IMR-90 (cell line): ENCODE results near the gene ZBP1. TPM values are rescaled to one million over a fixed set of nuclear protein-coding genes. Genes with fewer than 3 reads are reported as not detected.

ENCODE experiments used
- ATAC-seq: fragments of 200-7000 bp; cut with Tn5 transposase; 2 replicates; pipeline ENCODE4 v1.9.1; 2020; ENCODE audit warnings: low read depth, mild to moderate bottlenecking, moderate library complexity
- BruUV-seq: library from RNA; stranded (reverse); fragments of 400-500 nt; replicated peaks from 2 replicates; lab custom pipeline; 2021; lab: Mats Ljungman, UMichigan
- CTCF ChIA-PET: fragments of 300-600 bp; formaldehyde crosslinking; extraction: SDS; loops from one replicate; lab custom pipeline; 2021; ENCODE audit warnings: antibody characterized with exemption; lab: Yijun Ruan, JAX
- POLR2A ChIA-PET: fragments of 300-600 bp; sonication (Branson Sonifier 250); formaldehyde crosslinking; loops from one replicate; lab custom pipeline; 2022; ENCODE audit warnings: antibody characterized with exemption; ENCODE audit not compliant: unreplicated experiment; lab: Charles Lee
- DNase-seq: peaks from one replicate; pipeline ENCODE4 v3.0.0; 2013
- H2AFZ ChIP-seq: replicated peaks from 2 replicates; pipeline ENCODE3; 2013; ENCODE audit warnings: low read length, mild to moderate bottlenecking; ENCODE audit not compliant: poor library complexity
- H2AK5ac ChIP-seq: 2 replicates; pipeline ENCODE4 v1.6.1; 2013; ENCODE audit warnings: low read depth, low read length, inconsistent platforms
- H2AK9ac ChIP-seq: replicated peaks from 2 replicates; pipeline ENCODE3; 2013; ENCODE audit warnings: mild to moderate bottlenecking, low read depth, low read length, moderate library complexity; ENCODE audit not compliant: poor library complexity
- H2BK120ac ChIP-seq: 2 replicates; pipeline ENCODE4 v1.6.1; 2013; ENCODE audit warnings: low read depth, low read length, inconsistent platforms
- H2BK15ac ChIP-seq: 3 replicates; pipeline ENCODE4 v1.6.1; 2013; ENCODE audit warnings: low read depth, low read length, inconsistent platforms
- H2BK20ac ChIP-seq: 2 replicates; pipeline ENCODE4 v1.6.1; 2013; ENCODE audit warnings: low read depth, mild to moderate bottlenecking, inconsistent platforms, low read length, moderate library complexity
- H2BK5ac ChIP-seq: 2 replicates; pipeline ENCODE4 v1.6.1; 2013; ENCODE audit warnings: mild to moderate bottlenecking, low read depth, low read length, inconsistent platforms; ENCODE audit not compliant: poor library complexity, severe bottlenecking
- H3K14ac ChIP-seq: replicated peaks from 2 replicates; pipeline ENCODE4 v1.6.1; 2013; ENCODE audit warnings: low read depth, low read length, inconsistent platforms
- H3K18ac ChIP-seq: 2 replicates; pipeline ENCODE4 v1.6.1; 2013; ENCODE audit warnings: low read depth, low read length, control low read depth
- H3K23ac ChIP-seq: 2 replicates; pipeline ENCODE4 v1.6.1; 2013; ENCODE audit warnings: low read depth, low read length, inconsistent platforms
- H3K27ac ChIP-seq: 2 replicates; pipeline ENCODE4 v1.5.1; 2013; ENCODE audit warnings: mild to moderate bottlenecking, control low read depth, low read length; ENCODE audit not compliant: insufficient read depth
- H3K27me3 ChIP-seq: 2 replicates; pipeline ENCODE4 v1.6.1; 2013; ENCODE audit warnings: low read length; ENCODE audit not compliant: control insufficient read depth, insufficient read depth
- H3K36me3 ChIP-seq: 2 replicates; pipeline ENCODE4 v1.6.1; 2013; ENCODE audit warnings: low read length, mixed read lengths; ENCODE audit not compliant: control insufficient read depth, insufficient read depth
- H3K4ac ChIP-seq: 2 replicates; pipeline ENCODE4 v1.6.1; 2013; ENCODE audit warnings: low read depth, low read length, inconsistent platforms
- H3K4me1 ChIP-seq: 2 replicates; pipeline ENCODE4 v1.6.1; 2013; ENCODE audit warnings: low read length, mixed read lengths; ENCODE audit not compliant: control insufficient read depth, insufficient read depth
- H3K4me2 ChIP-seq: 2 replicates; pipeline ENCODE4 v1.6.1; 2013; ENCODE audit warnings: low read depth, mild to moderate bottlenecking, control low read depth, low read length, moderate library complexity
- H3K4me3 ChIP-seq: 2 replicates; pipeline ENCODE4 v1.5.1; 2013; ENCODE audit warnings: low read depth, mild to moderate bottlenecking, control low read depth, low read length, moderate library complexity; ENCODE audit not compliant: insufficient read depth
- H3K56ac ChIP-seq: 2 replicates; pipeline ENCODE4 v1.6.1; 2013; ENCODE audit warnings: low read length, inconsistent platforms; ENCODE audit not compliant: insufficient read depth; ENCODE audit errors: extremely low read depth
- H3K79me1 ChIP-seq, 2 experiments: 2 replicates each; pipeline ENCODE4 v1.6.1; 2013; ENCODE audit warnings: low read length in 2 of 2, inconsistent platforms in 1 of 2, low read depth in 1 of 2
- H3K9ac ChIP-seq: 2 replicates; pipeline ENCODE4 v1.6.1; 2013; ENCODE audit warnings: low read depth, low read length, control low read depth
- H3K9me1 ChIP-seq: 2 replicates; pipeline ENCODE4 v1.6.1; 2013; ENCODE audit warnings: low read length, inconsistent platforms; ENCODE audit not compliant: insufficient read depth
- H3K9me3 ChIP-seq: 2 replicates; pipeline ENCODE4 v1.6.1; 2013; ENCODE audit warnings: low read length; ENCODE audit not compliant: control insufficient read depth, insufficient read depth
- H4K20me1 ChIP-seq: 2 replicates; pipeline ENCODE4 v1.6.1; 2013; ENCODE audit warnings: low read length, inconsistent platforms; ENCODE audit not compliant: insufficient read depth
- H4K5ac ChIP-seq: 2 replicates; pipeline ENCODE4 v1.6.1; 2013; ENCODE audit warnings: mild to moderate bottlenecking, low read depth, low read length, control low read depth
- H4K8ac ChIP-seq, 2 experiments: 2 replicates each; pipeline ENCODE4 v1.6.1; 2013; ENCODE audit warnings: low read depth in 2 of 2, low read length in 2 of 2, control low read depth in 1 of 2, inconsistent platforms in 1 of 2
- H4K91ac ChIP-seq: 2 replicates; pipeline ENCODE4 v1.6.1; 2013; ENCODE audit warnings: low read depth, low read length, inconsistent platforms; ENCODE audit not compliant: insufficient read depth
- CEBPB ChIP-seq: IDR thresholded peaks from 2 replicates; pipeline ENCODE4 v1.6.1; 2012; ENCODE audit warnings: low read depth, low read length, improper control_type of control experiment
- ELK1 ChIP-seq: fragments of 150-350 bp; IDR thresholded peaks from 2 replicates; pipeline ENCODE4 v1.6.1; 2016; ENCODE audit warnings: low read depth, mild to moderate bottlenecking, low read length, moderate library complexity, borderline replicate concordance
- FOS ChIP-seq: fragments of 150-350 bp; IDR thresholded peaks from 2 replicates; pipeline ENCODE4 v1.6.1; 2016; ENCODE audit warnings: low read depth, low read length
- MAZ ChIP-seq: IDR thresholded peaks from 2 replicates; pipeline ENCODE4 v1.6.1; 2012; ENCODE audit warnings: low read depth, mild to moderate bottlenecking, low read length, improper control_type of control experiment, moderate library complexity, borderline replicate concordance
- MXI1 ChIP-seq: IDR thresholded peaks from 2 replicates; pipeline ENCODE4 v1.6.1; 2012; ENCODE audit warnings: low read depth, mild to moderate bottlenecking, low read length, moderate library complexity, borderline replicate concordance
- RAD21 ChIP-seq: IDR thresholded peaks from 2 replicates; pipeline ENCODE4 v1.6.1; 2012; ENCODE audit warnings: low read length, improper control_type of control experiment
- SMC3 ChIP-seq: fragments of 150-350 bp; IDR thresholded peaks from 2 replicates; pipeline ENCODE4 v1.6.1; 2016; ENCODE audit warnings: low read depth, mild to moderate bottlenecking, antibody characterized with exemption, low read length, moderate library complexity
- USF2 ChIP-seq: fragments of 150-350 bp; IDR thresholded peaks from 2 replicates; pipeline ENCODE4 v1.6.1; 2017; ENCODE audit warnings: mild to moderate bottlenecking, antibody characterized with exemption, low read length, low read depth
- WGBS, 2 experiments: methylation state at CpG; one replicate each; pipeline versions ENCODE4 v1.1.5 to v1.1.7; 2013; ENCODE audit warnings: missing lambda C conversion rate in 2 of 2; ENCODE audit not compliant: insufficient read length in 1 of 2; ENCODE audit errors: extremely low coverage in 2 of 2; 5-methylcytosine and 5-hydroxymethylcytosine counted together
- dilution Hi-C: fragments of 300-500 bp; cut with HindIII; formaldehyde crosslinking; loops from one replicate; pipeline ENCODE4 v1.14.3; 2018; ENCODE audit warnings: low sequenced_read_pairs; ENCODE audit not compliant: unreplicated experiment
- in situ Hi-C: fragments of 300-500 bp; cut with MboI; formaldehyde crosslinking; loops from 3 replicates; pipeline ENCODE4 v1.14.3; 2019; ENCODE audit warnings: low sequenced_read_pairs, inconsistent platforms, mixed read lengths
- intact Hi-C: fragments of 100-400 bp; cut with micrococcal nuclease; formaldehyde crosslinking; loops from 2 replicates; pipeline ENCODE4 v1.10.0; 2022
- polyA plus RNA-seq, 3 experiments: library from polyadenylated mRNA; depleted of rRNA; stranded (reverse); fragments of >200 nt; gene quantifications; 2 replicates each; pipeline ENCODE4 v1.2.3, GENCODE V29; 2012; ENCODE audit warnings: low replicate concordance in 1 of 3
- total RNA-seq: library from RNA; depleted of rRNA; stranded (reverse); fragments of >200 nt; gene quantifications from 2 replicates; pipeline ENCODE4 v1.2.3, GENCODE V29; 2012

The ZBP1 gene
- total and polyA plus RNA-seq, 2 of the 4 experiments (the other 2 are of a cell fraction), result not detected

- Histone ChIP-seq H4K91ac (no peak overlapping the region), H2BK15ac (no peak overlapping the region), H3K36me3 (no peaks in the 10 kb centered on the region), H3K4me2 (no peak overlapping the region), H2BK5ac (no peak overlapping the region), H3K14ac (no peak overlapping the region), H3K18ac (no peak overlapping the region), H3K27me3 (peaks cover 8% of the 10 kb centered on the region), H3K23ac (no peak overlapping the region), H3K4ac (no peak overlapping the region), H3K4me1 (no peaks in the 10 kb centered on the region), H3K9me1 (no peaks in the 10 kb centered on the region), H2AK9ac (no peak overlapping the region), H3K27ac (no peak overlapping the region), H2AFZ (no peak overlapping the region), H4K20me1 (no peaks in the 10 kb centered on the region), H2BK120ac (no peak overlapping the region), H3K79me1 (no peaks in the 10 kb centered on the region), H3K9me3 (no peaks in the 10 kb centered on the region), H2AK5ac (no peak overlapping the region), H3K4me3 (no peak overlapping the region), H4K5ac (no peak overlapping the region), H4K8ac (no peak overlapping the region), H3K56ac (no peak overlapping the region), H2BK20ac (no peak overlapping the region), H3K9ac (no peak overlapping the region)
- intact Hi-C loops (no loop called here), dilution Hi-C loops (no loop called here), in situ Hi-C loops (no loop called here)
- ChIA-PET CTCF (no interaction called here), POLR2A (no interaction called here)
- ATAC-seq (no peak), DNase-seq (no peak)
- no TSS peak for BruUV-seq
- 79% methylated on average over 3 of the region's 11 CpGs; no CpG with 5 or more reads in 1 of the 2 experiments for WGBS, 2 experiments
- no peak for TF ChIP-seq SMC3
- TF ChIP-seq FOS, result no peak
- no peak for TF ChIP-seq CEBPB
- no peak for TF ChIP-seq MAZ
- TF ChIP-seq RAD21, result no peak
- no peak for TF ChIP-seq USF2
- no peak for TF ChIP-seq ELK1
- no peak for TF ChIP-seq MXI1
Measured at GRCh38 chr20:57555457-57556184, 64.6 kb downstream of the ZBP1 start.
